ENCODE measurements around the gene GARIN3.
"Not testable (repeated sequence)": the region's sequence is repeated elsewhere in the genome, so short reads cannot be mapped to it uniquely, and the experiment has no call there.

GRCh38 chr5:157185122-157185521 is 19.1 kb upstream of the GARIN3 start:
- TF ChIP-seq CTCF (IDR thresholded peaks at IDR 0.05); REST (IDR thresholded peaks at IDR 0.05; ENCODE audit: low read depth, low read length); JUND (IDR thresholded peaks at IDR 0.05): not testable (repeated sequence)
